Nephron (organoid): ENCODE results near the gene KIF23.

Source experiments
- H3K27ac Mint-ChIP-seq, 3 experiments: 2 replicates each; pipeline ENCODE4 v1.8.0; 2020; ENCODE audit warnings: mixed read lengths in 3 of 3, mild to moderate bottlenecking in 2 of 3, moderate library complexity in 1 of 3
- H3K27me3 Mint-ChIP-seq: 2 replicates; pipeline ENCODE4 v1.8.0; 2021; ENCODE audit warnings: low read depth, mild to moderate bottlenecking, moderate library complexity, mixed read lengths
- H3K36me3 Mint-ChIP-seq: 2 replicates; pipeline ENCODE4 v1.8.0; 2020; ENCODE audit warnings: low read depth, mixed read lengths
- H3K4me1 Mint-ChIP-seq: 2 replicates; pipeline ENCODE4 v1.8.0; 2020; ENCODE audit warnings: mixed read lengths
- H3K4me3 Mint-ChIP-seq, 3 experiments: 2 replicates each; pipeline ENCODE4 v1.8.0; 2020; ENCODE audit warnings: mild to moderate bottlenecking in 3 of 3, mixed read lengths in 3 of 3, moderate library complexity in 2 of 3
- H3K9me3 Mint-ChIP-seq: 2 replicates; pipeline ENCODE4 v1.8.0; 2020; ENCODE audit warnings: mixed read lengths
- CTCF ChIP-seq, 3 experiments: fragments of 200-600 bp; sonication (generic); IDR thresholded peaks; one replicate each; pipeline ENCODE4 v1.5.0; 2021; ENCODE audit warnings: antibody characterized with exemption in 3 of 3; ENCODE audit not compliant: unreplicated experiment in 3 of 3

The KIF23 gene

GRCh38 chr15:69462030-69462492, 47.9 kb downstream of the KIF23 start:
- Mint-ChIP-seq H3K9me3 (no peaks in the 10 kb centered on the region), H3K4me3 (peak overlapping the region; percentile 24 to 50 (median 30))

DNA sequence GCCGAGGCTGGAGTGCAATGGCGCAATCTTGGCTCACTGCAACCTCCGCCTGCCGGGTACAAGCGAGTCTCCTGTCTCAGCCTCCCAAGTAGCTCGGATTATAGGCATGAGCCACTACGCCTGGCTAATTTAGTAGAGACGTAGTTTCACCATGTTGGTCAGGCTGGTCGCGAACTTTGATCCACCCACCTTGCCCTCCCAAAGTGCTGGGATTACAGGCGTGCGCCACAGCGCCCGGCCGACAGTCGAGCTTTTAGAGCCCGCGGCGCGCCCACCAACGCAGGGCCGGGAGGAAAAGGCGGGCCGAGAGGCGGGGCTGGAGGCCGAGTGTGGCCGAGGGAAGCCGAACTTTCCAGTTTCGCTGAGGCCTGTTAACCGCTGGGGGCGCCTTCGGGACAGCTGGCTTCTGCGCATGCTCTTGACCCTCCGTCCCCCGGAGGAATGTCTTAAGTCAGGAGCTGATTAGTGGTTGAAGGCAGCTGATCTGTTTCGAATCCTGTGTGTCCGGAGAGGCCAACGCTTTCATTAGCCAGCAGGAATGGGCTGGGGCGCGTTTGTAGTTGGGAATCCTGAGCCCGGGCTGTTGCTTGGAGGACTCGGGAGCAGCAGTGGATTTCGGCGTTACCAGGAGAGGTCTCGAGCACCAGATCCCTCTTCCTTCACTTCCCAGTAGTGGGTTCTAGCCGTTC, 48.5 kb downstream of the KIF23 start:
- Mint-ChIP-seq H3K4me3 (peak overlapping the region; percentile 84 to 90 (median 90)), H3K27ac (peak overlapping the region; percentile 98 to 100 (median 98)), H3K9me3 (no peaks in the 10 kb centered on the region), H3K36me3 (peaks cover 7% of the 10 kb centered on the region), H3K4me1 (peaks cover 12% of the 10 kb centered on the region), H3K27me3 (peaks cover 3% of the 10 kb centered on the region)
- TF ChIP-seq CTCF (IDR thresholded peaks at IDR 0.05; ENCODE audit: unreplicated experiment in 3 of 3): peak; percentile 84 to 95 (median 94)

More at GRCh38 chr15:69462030-69462492, 47.9 kb downstream of the KIF23 start:
- peaks cover 12% of the 10 kb centered on the region for H3K4me1 Mint-ChIP-seq
- H3K36me3 Mint-ChIP-seq: peaks cover 11% of the 10 kb centered on the region
- no peak for TF ChIP-seq CTCF (IDR thresholded peaks at IDR 0.05; ENCODE audit: unreplicated experiment in 3 of 3)
- H3K27me3 Mint-ChIP-seq: peaks cover 3% of the 10 kb centered on the region
- peak overlapping the region in 1 of 3 experiments; percentile 28 for H3K27ac Mint-ChIP-seq

GRCh38 chr15:69463182-69463756, 49.1 kb downstream of the KIF23 start:
- H3K4me3 Mint-ChIP-seq: peak overlapping the region; percentile 84 to 90 (median 90)
- H3K27ac Mint-ChIP-seq: peak overlapping the region; percentile 98 to 100 (median 98)
- TF ChIP-seq CTCF (IDR thresholded peaks at IDR 0.05; ENCODE audit: unreplicated experiment in 3 of 3): no peak
- H3K36me3 Mint-ChIP-seq: peaks cover 4% of the 10 kb centered on the region
- peaks cover 3% of the 10 kb centered on the region for H3K27me3 Mint-ChIP-seq
- H3K9me3 Mint-ChIP-seq: no peaks in the 10 kb centered on the region
- peaks cover 13% of the 10 kb centered on the region for H3K4me1 Mint-ChIP-seq

- no peaks in the 10 kb centered on the region for H3K36me3 Mint-ChIP-seq
- peaks cover 17% of the 10 kb centered on the region for H3K4me1 Mint-ChIP-seq
- H3K27ac Mint-ChIP-seq: peak overlapping the region in 1 of 3 experiments; percentile 78
- no peak overlapping the region for H3K4me3 Mint-ChIP-seq
- H3K9me3 Mint-ChIP-seq: no peaks in the 10 kb centered on the region
- no peak for TF ChIP-seq CTCF (IDR thresholded peaks at IDR 0.05; ENCODE audit: unreplicated experiment in 3 of 3)
- peaks cover 10% of the 10 kb centered on the region for H3K27me3 Mint-ChIP-seq
Observed at GRCh38 chr15:69465253-69465652, 51.1 kb downstream of the KIF23 start.

GRCh38 chr15:69466733-69467132, 52.6 kb downstream of the KIF23 start:
- H3K27me3 Mint-ChIP-seq: peaks cover 10% of the 10 kb centered on the region
- no peak overlapping the region for H3K4me3 Mint-ChIP-seq
- no peaks in the 10 kb centered on the region for H3K9me3 Mint-ChIP-seq
- no peak for TF ChIP-seq CTCF (IDR thresholded peaks at IDR 0.05; ENCODE audit: unreplicated experiment in 3 of 3)
- H3K27ac Mint-ChIP-seq: no peak overlapping the region
- H3K36me3 Mint-ChIP-seq: no peaks in the 10 kb centered on the region
- H3K4me1 Mint-ChIP-seq: peaks cover 17% of the 10 kb centered on the region
